ENCODE results near the gene EMCN.
A peak's percentile ranks its signal among the peaks of the same experiment; 100 is the strongest.

The EMCN gene

GRCh38 chr4:100428051-100428450 is 89.8 kb downstream of the EMCN start:
- no peaks in the 10 kb centered on the region for H3K27me3 ChIP-seq (ENCODE audit: insufficient read depth, low read length, poor library complexity, severe bottlenecking)
- H3K9me3 ChIP-seq (ENCODE audit: insufficient read depth, low read depth, low read length): no peaks in the 10 kb centered on the region
- peaks cover 6% of the 10 kb centered on the region; the same call in 1 of the 2 replicates for H3F3A ChIP-seq (ENCODE audit: low read depth)
- TF ChIP-seq EZH2phosphoT487 (IDR thresholded peaks at IDR 0.05; ENCODE audit: borderline replicate concordance) (no peak), CTCF (conservative IDR thresholded peaks at IDR 0.05; ENCODE audit: low read length) (no peak)
- no peaks in the 10 kb centered on the region for H3K79me2 ChIP-seq (ENCODE audit: insufficient read depth, low read length)
- H4K20me1 ChIP-seq (ENCODE audit: insufficient read depth, low read length, poor library complexity, severe bottlenecking): no peaks in the 10 kb centered on the region
- H3K4me2 ChIP-seq (ENCODE audit: low read depth, low read length, poor library complexity, severe bottlenecking): no peak overlapping the region
- H2AFZ ChIP-seq (ENCODE audit: low read length): no peak overlapping the region
- H3K9ac ChIP-seq (ENCODE audit: low read depth, low read length, poor library complexity, severe bottlenecking): no peak overlapping the region
- peaks cover 37% of the 10 kb centered on the region for H3K4me1 ChIP-seq (ENCODE audit: insufficient read depth, low read length, poor library complexity, severe bottlenecking)
- no peak overlapping the region for H3K4me3 ChIP-seq (ENCODE audit: low read length, poor library complexity, severe bottlenecking)
- H3K9me2 ChIP-seq (replicated peaks; ENCODE audit: low read depth, low read length): no peaks in the 10 kb centered on the region
- no peaks in the 10 kb centered on the region for H3K36me3 ChIP-seq (ENCODE audit: insufficient read depth, low read length)

GRCh38 chr4:100424376-100424775 is 93.4 kb downstream of the EMCN start:
- H3K9me3 ChIP-seq (ENCODE audit: insufficient read depth, low read depth, low read length): no peaks in the 10 kb centered on the region
- no peak for TF ChIP-seq CTCF (conservative IDR thresholded peaks at IDR 0.05; ENCODE audit: low read length)
- H3K79me2 ChIP-seq (ENCODE audit: insufficient read depth, low read length): no peaks in the 10 kb centered on the region
- H2AFZ ChIP-seq (ENCODE audit: low read length): no peak overlapping the region
- no peaks in the 10 kb centered on the region for H3K36me3 ChIP-seq (ENCODE audit: insufficient read depth, low read length)
- no peaks in the 10 kb centered on the region for H3K27me3 ChIP-seq (ENCODE audit: insufficient read depth, low read length, poor library complexity, severe bottlenecking)
- no peak overlapping the region for H3K4me2 ChIP-seq (ENCODE audit: low read depth, low read length, poor library complexity, severe bottlenecking)
- no peaks in the 10 kb centered on the region for H4K20me1 ChIP-seq (ENCODE audit: insufficient read depth, low read length, poor library complexity, severe bottlenecking)
- H3F3A ChIP-seq (ENCODE audit: low read depth): no peaks in the 10 kb centered on the region
- no peaks in the 10 kb centered on the region for H3K9me2 ChIP-seq (replicated peaks; ENCODE audit: low read depth, low read length)
- H3K9ac ChIP-seq (ENCODE audit: low read depth, low read length, poor library complexity, severe bottlenecking): no peak overlapping the region
- H3K4me1 ChIP-seq (ENCODE audit: insufficient read depth, low read length, poor library complexity, severe bottlenecking): peaks cover 24% of the 10 kb centered on the region
- H3K4me3 ChIP-seq (ENCODE audit: low read length, poor library complexity, severe bottlenecking): no peak overlapping the region

GRCh38 chr4:100422894-100423293 is 94.9 kb downstream of the EMCN start:
- Histone ChIP-seq H3K27me3 (ENCODE audit: insufficient read depth, low read length, poor library complexity, severe bottlenecking) (no peaks in the 10 kb centered on the region), H3K9ac (ENCODE audit: low read depth, low read length, poor library complexity, severe bottlenecking) (no peak overlapping the region), H2AFZ (ENCODE audit: low read length) (0 out of 2 replicates have a peak overlapping the region, but pooled peaks have one; percentile 26), H3K4me3 (ENCODE audit: low read length, poor library complexity, severe bottlenecking) (no peak overlapping the region), H3K4me2 (ENCODE audit: low read depth, low read length, poor library complexity, severe bottlenecking) (no peak overlapping the region), H3K4me1 (ENCODE audit: insufficient read depth, low read length, poor library complexity, severe bottlenecking) (peaks cover 17% of the 10 kb centered on the region), H3K79me2 (ENCODE audit: insufficient read depth, low read length) (no peaks in the 10 kb centered on the region), H3K9me2 (replicated peaks; ENCODE audit: low read depth, low read length) (no peaks in the 10 kb centered on the region), H3F3A (ENCODE audit: low read depth) (no peaks in the 10 kb centered on the region), H3K36me3 (ENCODE audit: insufficient read depth, low read length) (no peaks in the 10 kb centered on the region), H4K20me1 (ENCODE audit: insufficient read depth, low read length, poor library complexity, severe bottlenecking) (no peaks in the 10 kb centered on the region), H3K9me3 (ENCODE audit: insufficient read depth, low read depth, low read length) (no peaks in the 10 kb centered on the region)
- TF ChIP-seq EZH2phosphoT487 (IDR thresholded peaks at IDR 0.05; ENCODE audit: borderline replicate concordance) (no peak), CTCF (conservative IDR thresholded peaks at IDR 0.05; ENCODE audit: low read length) (no peak)

Measured in Loucy (cell line).